ENCODE results near the gene UBE4A.

- TF ChIP-seq CTCF (IDR thresholded peaks at IDR 0.05; ENCODE audit: low read length) (no peak), EZH2 (optimal IDR thresholded peaks at IDR 0.05; ENCODE audit: low read depth, low read length) (no peak)
These were observed 76.7 kb downstream of the UBE4A start, which contains the start of gene KMT2A for GRCh38 chr11:118435893-118436624.

Data from MM.1S (cell line).